ENCODE results near the gene CCDC12. TPM values are rescaled to one million over a fixed set of nuclear protein-coding genes. Genes with fewer than 3 reads are reported as not detected.

CCDC12 gene
- total RNA-seq, 1 donor from 2014 or later, result 25.2 TPM

- no peak for DNase-seq (ENCODE audit: low read depth in 2 of 2)
Observed at GRCh38 chr3:46878781-46879436, 97.6 kb downstream of the CCDC12 start.

DNA sequence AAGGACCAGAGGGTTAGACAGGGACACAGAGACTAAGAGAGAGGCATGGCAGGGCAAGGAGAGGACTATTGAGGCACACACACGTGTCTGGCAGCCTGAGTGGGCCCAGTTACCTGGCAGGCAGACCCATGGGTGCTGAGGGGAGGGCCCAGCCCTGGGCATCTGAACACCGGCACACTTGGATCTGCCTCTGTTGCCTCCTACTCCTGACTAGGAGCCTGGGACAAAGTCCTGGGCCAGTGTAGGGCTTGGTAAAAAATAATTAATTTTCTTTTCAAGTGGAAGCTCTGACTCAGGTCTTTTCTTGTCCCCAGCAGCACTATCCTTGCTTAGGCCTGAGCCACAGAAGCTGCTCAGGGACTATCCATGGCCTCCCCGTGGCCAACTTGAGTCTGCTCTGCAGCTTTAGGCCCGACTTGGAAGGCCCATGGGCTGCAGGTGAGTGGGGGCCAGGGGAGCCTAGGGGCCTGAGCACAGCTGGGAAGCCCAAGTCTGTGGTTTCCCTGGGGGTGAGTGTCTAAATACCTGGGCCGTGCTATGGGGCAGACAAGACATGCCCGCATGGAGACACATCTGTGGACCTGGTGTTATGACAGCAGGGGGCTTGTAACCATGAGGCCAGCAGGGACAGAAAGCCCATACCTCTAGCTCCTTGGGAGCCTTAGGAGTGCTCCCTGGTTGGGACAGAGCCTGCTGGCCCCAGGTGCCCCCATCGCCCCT lies 99.0 kb downstream of the CCDC12 start, which contains the start of gene PTH1R:
TSS of gene PTH1R (plus strand) at position 316 of the 720 bp plus-strand sequence. CDS start 5,839 bp downstream, outside the sequence.
- DNase-seq (ENCODE audit: low read depth in 2 of 2), result no peak

GRCh38 chr3:46876313-46877300 lies 99.9 kb downstream of the CCDC12 start:
- DNase-seq (ENCODE audit: low read depth in 2 of 2), result no peak

GRCh38 chr3:46875560-46875959 lies 101.0 kb downstream of the CCDC12 start:
- no peak for DNase-seq (ENCODE audit: low read depth in 2 of 2)

- DNase-seq (ENCODE audit: low read depth in 2 of 2), result no peak
Observed at GRCh38 chr3:46874430-46874829, 102.1 kb downstream of the CCDC12 start.

GRCh38 chr3:46873521-46873920 lies 103.0 kb downstream of the CCDC12 start:
- DNase-seq (ENCODE audit: low read depth in 2 of 2), result no peak

Other genes starting within 250 kb of the CCDC12 start
- gene MYL3, start 113.3 kb downstream of the CCDC12 start, total RNA-seq, result 0.13 TPM in 1 of 2 replicates, not detected in the other
- under 0.01 and 0.13 TPM in 2 replicates for gene PTH1R, start 99.0 kb downstream of the CCDC12 start, total RNA-seq
- 13.5 and 22.3 TPM in 2 replicates for gene NBEAL2, start 2.9 kb upstream of the CCDC12 start, total RNA-seq
- 18.9 and 22.4 TPM in 2 replicates for gene SETD2, start 187.4 kb upstream of the CCDC12 start, total RNA-seq

All from dermis microvascular lymphatic vessel endothelial cell (primary cell).